Large intestine (tissue), 3 donors: Measurements from ENCODE around the gene TECTA. TPM values are rescaled to one million over a fixed set of nuclear protein-coding genes. Genes with fewer than 3 reads are reported as not detected.

Source experiments
- DNase-seq, 2 donors: peaks; one replicate each; pipeline versions ENCODE4 v3.0.0 to v3.0.0-alpha.2; 2013
- H3K27ac ChIP-seq: one replicate; pipeline ENCODE4 v1.5.1; 2013; ENCODE audit warnings: low read length
- H3K27me3 ChIP-seq: 2 replicates; pipeline ENCODE4 v1.6.1; 2013; ENCODE audit warnings: low read length; ENCODE audit not compliant: control insufficient read depth, insufficient read depth
- H3K36me3 ChIP-seq: 2 replicates; pipeline ENCODE4 v1.6.1; 2013; ENCODE audit warnings: low read length; ENCODE audit not compliant: control insufficient read depth, insufficient read depth
- H3K4me1 ChIP-seq: one replicate; pipeline ENCODE4 v1.6.1; 2013; ENCODE audit warnings: low read length; ENCODE audit not compliant: control insufficient read depth, insufficient read depth
- H3K4me3 ChIP-seq: one replicate; pipeline ENCODE4 v1.5.1; 2013; ENCODE audit warnings: low read length
- H3K9me3 ChIP-seq: one replicate; pipeline ENCODE4 v1.6.1; 2013; ENCODE audit warnings: mild to moderate bottlenecking, low read depth, low read length, moderate library complexity; ENCODE audit not compliant: control insufficient read depth
- WGBS: methylation state at CpG from one replicate; pipeline ENCODE4 v1.1.5; 2013; ENCODE audit warnings: low lambda C conversion rate; ENCODE audit not compliant: insufficient coverage; 5-methylcytosine and 5-hydroxymethylcytosine counted together
- polyA plus RNA-seq: library from polyadenylated mRNA; unstranded; fragments of 120-200 nt; gene quantifications from one replicate; pipeline ENCODE4 v1.2.1, GENCODE V29; 2013

The TECTA gene
- polyA plus RNA-seq, 1 donor, result 1.2 TPM

DNA sequence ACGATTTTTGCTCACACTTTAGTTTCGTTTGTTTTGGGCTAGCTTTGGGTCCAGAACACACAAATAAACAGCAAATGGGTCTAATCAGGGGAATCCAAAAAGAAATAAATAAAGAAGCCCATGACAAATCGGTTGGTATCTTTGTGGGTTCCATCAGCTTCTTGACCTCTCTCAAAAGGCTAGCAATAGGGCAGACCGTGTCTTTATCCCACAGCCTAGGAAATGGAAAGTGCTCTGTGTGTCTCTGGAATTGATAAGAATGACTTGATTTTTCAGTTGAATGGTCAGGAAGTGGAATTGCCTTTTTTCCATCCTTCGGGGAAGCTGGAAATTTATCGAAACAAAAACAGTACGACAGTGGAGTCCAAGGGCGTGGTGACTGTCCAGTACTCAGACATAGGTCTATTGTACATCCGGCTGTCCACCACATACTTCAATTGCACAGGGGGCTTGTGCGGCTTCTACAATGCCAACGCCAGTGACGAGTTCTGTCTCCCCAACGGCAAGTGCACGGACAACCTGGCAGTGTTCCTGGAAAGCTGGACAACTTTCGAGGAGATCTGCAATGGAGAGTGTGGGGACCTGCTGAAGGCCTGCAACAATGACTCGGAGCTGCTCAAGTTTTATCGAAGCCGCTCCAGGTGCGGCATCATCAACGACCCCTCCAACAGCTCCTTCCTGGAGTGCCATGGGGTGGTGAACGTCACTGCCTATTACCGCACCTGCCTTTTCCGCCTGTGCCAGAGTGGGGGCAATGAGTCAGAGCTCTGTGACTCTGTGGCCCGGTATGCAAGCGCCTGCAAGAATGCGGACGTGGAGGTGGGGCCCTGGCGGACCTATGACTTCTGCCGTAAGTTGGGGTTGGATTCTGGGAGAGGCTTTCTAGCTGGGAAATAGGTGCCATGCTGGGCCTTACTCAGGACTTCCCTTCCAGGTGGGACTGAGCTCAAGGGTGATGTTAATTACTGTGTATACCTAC lies 28.6 kb downstream of the TECTA start:
- Histone ChIP-seq H3K36me3 (no peaks in the 10 kb centered on the region), H3K27ac (no peak overlapping the region), H3K9me3 (no peaks in the 10 kb centered on the region), H3K27me3 (no peaks in the 10 kb centered on the region), H3K4me1 (no peaks in the 10 kb centered on the region), H3K4me3 (no peak overlapping the region)
- WGBS, result 93% methylated on average over 3 of the region's 29 CpGs
- DNase-seq, result no peak

DNA sequence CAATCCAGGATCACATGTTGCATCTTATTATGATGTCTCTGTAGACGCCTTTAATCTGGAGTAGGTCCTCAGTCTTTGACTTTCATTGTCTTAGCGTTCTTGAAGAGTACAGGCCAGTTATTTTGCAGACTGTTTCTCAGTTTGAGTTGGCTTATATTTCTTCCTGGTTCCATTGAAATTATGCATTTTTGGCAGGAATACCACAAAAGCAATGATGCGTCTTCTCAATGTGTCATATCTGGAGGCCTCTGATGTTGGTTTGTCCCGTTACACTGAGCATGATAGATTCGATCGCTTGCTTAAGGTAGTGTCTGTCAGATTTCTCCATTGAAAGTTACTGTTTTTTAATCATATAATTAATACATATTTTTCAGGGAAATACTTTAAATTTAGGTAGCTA lies 30.6 kb downstream of the TECTA start:
- H3K27ac ChIP-seq, result no peak overlapping the region
- H3K4me3 ChIP-seq, result no peak overlapping the region
- H3K27me3 ChIP-seq, result no peaks in the 10 kb centered on the region
- no peaks in the 10 kb centered on the region for H3K4me1 ChIP-seq
- no CpG with 5 or more reads among the region's 6 CpGs for WGBS
- no peaks in the 10 kb centered on the region for H3K36me3 ChIP-seq
- no peaks in the 10 kb centered on the region for H3K9me3 ChIP-seq
- DNase-seq, result no peak

DNA sequence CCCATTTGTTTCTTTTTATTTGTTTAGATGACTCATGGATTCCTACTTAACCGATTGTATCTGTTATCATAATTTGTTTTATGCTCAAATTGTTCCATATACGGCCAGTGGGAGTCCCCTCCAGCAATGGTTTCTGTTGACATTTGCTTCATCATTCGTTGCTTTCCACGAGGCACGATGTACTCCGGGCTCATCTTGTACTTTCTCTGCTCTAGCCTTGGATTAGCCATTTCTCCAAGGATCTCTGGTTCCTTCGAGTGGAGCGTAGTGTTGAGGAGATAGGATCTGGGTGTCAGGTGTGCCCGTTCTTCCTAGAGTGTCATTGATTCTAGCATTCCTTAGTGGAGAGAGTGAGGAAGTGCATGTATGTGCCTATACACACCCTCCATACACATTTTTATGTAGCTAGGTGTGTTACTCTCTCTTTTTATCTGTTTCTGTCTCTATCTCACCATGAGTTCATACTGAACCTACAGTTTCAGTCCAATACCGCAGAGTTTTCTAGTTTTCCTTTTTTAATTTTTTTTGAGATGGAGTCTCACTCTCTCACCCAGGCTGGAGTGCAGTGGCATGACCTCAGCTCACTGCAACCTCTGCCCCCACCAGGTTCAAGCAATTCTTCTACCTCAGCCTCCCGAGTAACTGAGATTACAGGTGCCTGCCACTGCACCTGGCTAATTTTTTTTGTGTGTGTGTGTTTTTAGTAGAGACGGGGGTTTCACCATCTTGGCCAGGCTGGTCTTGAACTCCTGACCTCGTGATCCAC lies 31.4 kb downstream of the TECTA start:
- Histone ChIP-seq H3K4me1 (no peaks in the 10 kb centered on the region), H3K27me3 (no peaks in the 10 kb centered on the region), H3K4me3 (no peak overlapping the region), H3K9me3 (no peaks in the 10 kb centered on the region), H3K36me3 (no peaks in the 10 kb centered on the region), H3K27ac (no peak overlapping the region)
- WGBS, result 75% methylated on average over 2 of the region's 13 CpGs
- DNase-seq, result no peak

DNA sequence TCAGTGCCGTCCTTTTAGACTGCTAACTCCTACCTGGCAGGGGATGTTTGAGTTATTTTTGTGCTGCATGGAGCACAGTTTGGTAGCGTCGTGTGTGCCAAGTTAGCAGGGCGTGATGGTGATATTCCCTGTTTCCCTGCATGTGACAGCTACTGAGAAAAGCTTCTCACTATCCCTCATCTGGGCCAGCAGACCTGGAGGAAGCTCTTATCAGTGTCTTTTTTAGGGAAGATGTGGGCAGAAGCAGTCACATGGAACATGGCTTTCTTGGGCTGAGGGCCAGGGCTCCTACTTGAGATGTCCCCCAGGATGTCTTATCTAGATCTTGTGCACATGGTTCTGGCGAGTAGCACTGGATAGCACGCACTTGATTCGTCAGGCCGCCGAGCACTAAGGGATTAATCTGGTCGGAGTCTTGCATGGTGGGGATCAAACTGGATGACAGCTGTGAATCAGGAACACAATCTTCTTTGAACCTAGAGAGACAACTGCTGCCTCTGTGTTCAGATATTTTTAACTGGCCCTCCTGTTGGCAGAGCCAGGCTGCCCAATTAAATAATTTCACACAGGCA lies 33.8 kb downstream of the TECTA start:
- Histone ChIP-seq H3K36me3 (no peaks in the 10 kb centered on the region), H3K9me3 (no peaks in the 10 kb centered on the region), H3K4me3 (no peak overlapping the region), H3K4me1 (no peaks in the 10 kb centered on the region), H3K27ac (no peak overlapping the region), H3K27me3 (no peaks in the 10 kb centered on the region)
- no peak for DNase-seq
- WGBS, result 76% methylated on average over 4 of the region's 10 CpGs

DNA sequence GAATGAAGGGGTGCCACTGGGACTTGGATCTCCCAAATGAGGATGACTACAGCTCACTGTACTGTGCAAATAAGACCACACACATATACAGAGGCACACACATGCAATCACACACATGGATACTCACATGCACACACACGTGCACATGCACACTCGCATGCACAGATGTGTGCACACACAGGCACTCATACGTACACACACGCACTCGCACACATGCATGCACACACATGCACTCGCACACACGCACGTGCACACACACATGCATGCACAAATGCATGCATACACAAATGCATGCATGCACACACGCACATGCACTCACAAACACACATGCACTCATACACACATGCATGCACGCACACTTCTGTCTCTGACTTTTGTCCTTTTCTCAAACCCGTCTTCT lies 36.0 kb downstream of the TECTA start:
- H3K4me1 ChIP-seq, result no peaks in the 10 kb centered on the region
- H3K4me3 ChIP-seq, result no peak overlapping the region
- no peak for DNase-seq
- WGBS, result no CpG with 5 or more reads among the region's 11 CpGs
- no peaks in the 10 kb centered on the region for H3K27me3 ChIP-seq
- H3K27ac ChIP-seq, result no peak overlapping the region
- no peaks in the 10 kb centered on the region for H3K9me3 ChIP-seq
- H3K36me3 ChIP-seq, result no peaks in the 10 kb centered on the region

DNA sequence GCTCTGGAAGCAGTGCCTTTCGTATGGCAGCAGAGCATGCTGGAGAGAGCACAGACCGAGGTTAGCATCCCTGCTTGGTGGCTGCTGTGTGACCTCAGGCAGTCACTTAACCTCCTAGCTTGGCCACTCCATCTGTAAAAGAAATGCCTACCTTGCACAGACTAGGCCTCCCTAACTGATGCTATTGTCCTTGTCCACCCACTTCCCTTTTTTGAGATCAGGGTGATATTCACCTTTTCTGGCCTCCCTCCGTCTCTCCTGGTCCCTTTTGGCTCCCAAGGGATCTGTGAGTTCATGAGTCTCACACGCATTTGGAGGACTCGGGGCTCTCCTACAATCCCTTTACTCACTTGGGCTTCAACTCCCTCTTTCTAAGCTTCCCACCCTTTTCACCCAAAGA lies 37.2 kb downstream of the TECTA start:
- H3K36me3 ChIP-seq, result no peaks in the 10 kb centered on the region
- no CpG with 5 or more reads among the region's 5 CpGs for WGBS
- H3K27ac ChIP-seq, result no peak overlapping the region
- H3K4me1 ChIP-seq, result no peaks in the 10 kb centered on the region
- DNase-seq, result no peak
- H3K4me3 ChIP-seq, result no peak overlapping the region
- H3K9me3 ChIP-seq, result no peaks in the 10 kb centered on the region
- no peaks in the 10 kb centered on the region for H3K27me3 ChIP-seq

DNA sequence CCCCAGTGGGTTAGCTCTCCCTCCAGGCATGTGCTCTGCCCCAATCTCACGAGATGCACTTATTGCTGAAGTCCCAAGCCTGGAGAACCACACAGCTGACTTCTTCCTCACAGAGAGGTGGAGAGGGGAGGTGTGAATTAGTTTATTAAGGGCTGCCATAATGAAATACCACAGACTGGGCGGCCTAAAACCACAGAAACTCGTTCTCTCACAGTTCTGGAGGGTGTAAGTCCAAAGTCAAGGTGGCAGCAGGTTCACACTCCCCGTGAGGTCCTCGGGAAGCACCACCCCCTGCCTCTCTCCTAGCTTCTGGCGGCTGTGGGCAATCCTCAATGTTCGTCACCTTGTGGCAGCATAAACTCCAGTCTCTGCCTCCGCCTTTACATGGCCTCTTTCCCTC lies 39.3 kb downstream of the TECTA start:
- no peak overlapping the region for H3K4me3 ChIP-seq
- H3K4me1 ChIP-seq, result no peaks in the 10 kb centered on the region
- WGBS, result 100% methylated on average over 1 of the region's 8 CpGs
- H3K36me3 ChIP-seq, result no peaks in the 10 kb centered on the region
- no peak overlapping the region for H3K27ac ChIP-seq
- H3K9me3 ChIP-seq, result no peaks in the 10 kb centered on the region
- no peak for DNase-seq
- no peaks in the 10 kb centered on the region for H3K27me3 ChIP-seq

DNA sequence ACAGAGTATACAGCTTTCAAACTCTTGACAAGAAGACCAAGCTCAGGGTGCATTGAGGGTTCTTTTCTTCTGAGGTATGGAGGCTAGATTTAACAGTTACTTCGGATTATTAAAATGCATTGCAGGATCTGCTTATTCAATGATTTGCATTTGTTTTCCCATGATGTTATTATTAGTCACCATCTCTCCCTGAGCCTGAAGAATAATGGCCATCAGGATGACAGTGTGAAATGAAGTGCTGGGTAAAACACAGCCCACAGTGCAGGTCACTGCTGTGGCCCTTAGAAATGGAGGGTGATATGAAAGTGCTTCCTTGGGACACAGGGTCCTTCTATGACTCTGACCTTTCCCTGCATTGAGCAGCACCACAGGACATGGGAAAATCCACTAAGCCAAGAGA lies 40.0 kb downstream of the TECTA start:
- WGBS, result no CpG with 5 or more reads among the region's 1 CpG
- H3K4me1 ChIP-seq, result no peaks in the 10 kb centered on the region
- no peaks in the 10 kb centered on the region for H3K9me3 ChIP-seq
- DNase-seq, result no peak
- no peaks in the 10 kb centered on the region for H3K27me3 ChIP-seq
- H3K36me3 ChIP-seq, result no peaks in the 10 kb centered on the region
- H3K4me3 ChIP-seq, result no peak overlapping the region
- H3K27ac ChIP-seq, result no peak overlapping the region

DNA sequence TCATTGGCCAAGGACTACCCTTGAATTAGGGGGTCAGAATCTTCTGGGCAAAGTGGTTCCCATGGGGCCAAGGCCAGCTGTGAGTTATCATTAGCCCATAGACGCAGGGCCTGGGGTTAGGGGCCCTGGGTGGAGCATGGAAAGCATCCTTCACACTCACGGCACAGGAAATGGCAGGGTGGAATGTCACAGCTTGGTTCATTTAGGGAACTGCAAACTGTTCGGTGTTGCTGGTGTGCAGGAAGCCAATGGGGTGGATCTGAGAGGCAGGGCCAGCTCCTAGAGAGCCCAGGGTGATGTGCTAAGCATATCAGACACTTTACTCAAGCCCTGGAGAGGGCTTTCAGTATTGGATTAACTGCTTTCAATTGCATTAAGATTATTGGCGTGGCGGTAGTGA lies 42.9 kb downstream of the TECTA start:
- Histone ChIP-seq H3K4me1 (peaks cover 1% of the 10 kb centered on the region), H3K36me3 (no peaks in the 10 kb centered on the region), H3K9me3 (no peaks in the 10 kb centered on the region), H3K4me3 (no peak overlapping the region), H3K27me3 (no peaks in the 10 kb centered on the region), H3K27ac (no peak overlapping the region)
- no CpG with 5 or more reads among the region's 5 CpGs for WGBS
- DNase-seq, result no peak

DNA sequence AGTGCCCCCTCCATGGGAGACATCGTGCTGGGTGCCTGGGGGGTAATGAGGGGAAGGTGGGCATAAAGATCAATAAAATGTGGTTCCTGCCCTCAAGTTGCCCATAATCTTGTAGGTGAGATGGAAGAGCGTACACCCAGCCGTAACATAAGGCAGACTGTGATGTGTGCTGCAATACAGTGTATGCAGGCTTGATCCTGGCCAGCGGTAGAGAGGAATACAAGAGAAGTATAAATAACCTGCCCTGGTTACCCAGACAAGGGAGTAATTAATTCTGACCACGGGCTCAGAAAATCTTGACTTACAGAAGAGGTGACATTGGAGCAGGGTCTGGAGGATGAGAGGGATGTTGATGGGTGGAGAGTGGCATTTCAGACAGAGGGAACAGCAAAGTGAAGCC lies 43.7 kb downstream of the TECTA start:
- H3K4me3 ChIP-seq, result no peak overlapping the region
- H3K36me3 ChIP-seq, result no peaks in the 10 kb centered on the region
- peaks cover 8% of the 10 kb centered on the region for H3K4me1 ChIP-seq
- no peak overlapping the region for H3K27ac ChIP-seq
- H3K27me3 ChIP-seq, result no peaks in the 10 kb centered on the region
- H3K9me3 ChIP-seq, result no peaks in the 10 kb centered on the region
- no CpG with 5 or more reads among the region's 5 CpGs for WGBS
- no peak for DNase-seq
